Epithelial cell of proximal tubule (primary cell): ENCODE results near the gene MOB4. TPM values are rescaled to one million over a fixed set of nuclear protein-coding genes. Genes with fewer than 3 reads are reported as not detected.
"Not testable (repeated sequence)": the region's sequence is repeated elsewhere in the genome, so short reads cannot be mapped to it uniquely, and the experiment has no call there.

Source experiments
- DNase-seq: peaks from one replicate; pipeline ENCODE4 v3.0.0-alpha.2; 2011; ENCODE audit warnings: low read depth
- H3K4me3 ChIP-seq: 2 replicates; pipeline ENCODE4 v1.5.1; 2011; ENCODE audit warnings: low read depth, mild to moderate bottlenecking, low read length
- CTCF ChIP-seq: conservative IDR thresholded peaks from 2 replicates; pipeline ENCODE4 v1.5.1; 2012; ENCODE audit warnings: low read depth, mild to moderate bottlenecking, low read length
- total RNA-seq: library from RNA; depleted of rRNA; stranded (reverse); fragments of >200 nt; gene quantifications from 2 replicates; pipeline ENCODE4 v1.2.3, GENCODE V29; 2015

MOB4 gene
- 36.3 and 44.1 TPM in 2 replicates for total RNA-seq

DNA sequence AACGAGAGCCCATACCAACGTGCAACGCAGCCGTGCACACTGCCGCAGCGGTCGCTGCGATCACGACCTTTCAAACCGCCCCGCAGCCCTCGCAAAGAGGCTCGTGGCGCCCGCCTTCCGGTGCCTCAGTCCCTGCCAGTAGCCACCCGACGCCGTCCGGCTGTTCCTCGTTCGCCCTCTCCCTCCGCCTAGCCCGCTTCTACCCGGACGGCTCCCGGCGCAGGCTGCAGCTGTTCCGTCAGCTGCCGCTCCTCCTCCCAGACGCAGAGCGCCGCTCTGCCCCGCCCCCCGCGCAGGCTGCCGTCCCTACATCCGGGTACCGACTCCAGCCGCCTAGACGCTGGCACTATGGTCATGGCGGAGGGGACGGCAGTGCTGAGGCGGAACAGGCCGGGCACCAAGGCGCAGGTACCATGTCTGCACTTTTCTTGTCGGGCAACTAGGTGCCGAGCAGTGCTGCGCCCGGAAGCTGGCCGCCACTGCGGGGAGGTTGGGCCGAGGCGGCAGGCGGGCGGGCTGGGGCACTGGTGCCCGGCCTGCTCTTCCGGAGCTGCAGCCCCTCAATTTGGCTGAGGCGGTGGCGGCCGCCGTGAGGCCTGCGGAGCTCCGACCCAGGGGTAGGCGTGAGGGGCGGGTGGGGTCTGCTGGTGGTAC lies at the start of gene MOB4:
MOB4 (plus strand) TSS at position 328 of the 654 bp plus-strand sequence; CDS start at position 349, 21 bp downstream.
- H3K4me3 ChIP-seq, result peak within 1 kb of the TSS; percentile 66
- no peak for DNase-seq
- no peak for TF ChIP-seq CTCF

DNA sequence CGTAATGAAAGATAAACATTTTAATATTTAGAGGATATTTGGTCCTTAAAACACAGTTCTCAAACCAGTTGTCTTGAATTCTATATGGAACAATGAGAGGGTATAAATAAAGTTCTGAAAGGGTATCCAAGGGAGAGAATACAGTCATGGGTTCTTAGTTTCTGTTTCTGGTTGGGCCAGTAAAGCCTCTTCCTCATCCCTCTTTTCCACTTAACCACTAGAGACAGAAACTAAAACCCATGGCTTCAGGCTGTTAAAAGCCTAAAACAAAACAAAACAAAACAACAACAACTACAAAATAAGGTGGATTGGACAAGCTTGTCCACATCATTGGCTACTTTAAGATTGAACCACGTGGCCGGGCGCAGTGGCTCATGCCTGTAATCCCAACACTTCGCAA lies 43.7 kb upstream of the MOB4 start:
- no peak overlapping the region for H3K4me3 ChIP-seq
- TF ChIP-seq CTCF, result no peak
- DNase-seq, result no peak

DNA sequence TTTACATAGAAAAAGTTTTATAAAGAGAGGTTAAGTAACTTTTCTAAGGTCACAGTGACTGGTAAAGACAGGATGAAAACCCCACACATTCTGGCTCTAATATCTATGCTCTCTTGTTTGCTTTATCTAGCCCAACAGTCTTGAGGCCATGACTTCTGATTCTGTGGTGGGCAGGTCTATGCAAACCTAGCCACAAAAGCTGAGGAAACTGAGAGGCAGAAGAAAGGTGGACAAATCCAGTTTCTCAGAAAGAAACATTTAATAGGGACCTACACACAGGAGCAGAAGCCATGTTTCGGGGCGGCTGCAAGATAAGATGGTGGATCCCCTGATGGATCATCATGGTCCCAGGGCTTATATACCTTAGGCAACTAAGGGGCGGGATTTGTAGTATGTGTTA lies 38.1 kb upstream of the MOB4 start:
- no peak for DNase-seq
- no peak overlapping the region for H3K4me3 ChIP-seq
- TF ChIP-seq CTCF, result no peak

- no peak overlapping the region for H3K4me3 ChIP-seq
- TF ChIP-seq CTCF, result no peak
- no peak for DNase-seq
These were observed 35.5 kb upstream of the MOB4 start for GRCh38 chr2:197480165-197481036.

DNA sequence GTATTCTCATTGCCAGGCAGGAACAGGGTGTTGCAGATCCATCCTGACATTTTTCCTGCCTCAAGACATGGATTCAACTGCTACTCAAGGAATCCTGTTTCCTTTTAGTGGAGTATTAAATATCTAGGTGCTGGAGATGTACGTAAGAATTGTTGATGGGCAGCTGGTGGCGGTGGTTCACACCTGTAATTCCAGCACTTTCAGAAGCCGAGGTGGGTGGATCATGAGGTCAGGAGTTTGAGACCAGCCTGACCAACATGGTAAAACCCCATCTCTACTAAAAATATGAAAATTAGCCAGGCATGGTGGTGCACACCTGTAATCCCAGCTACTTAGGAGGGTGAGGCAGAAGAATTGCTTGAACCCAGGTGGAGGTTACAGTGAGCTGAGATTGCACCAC lies 31.6 kb upstream of the MOB4 start:
- not testable (repeated sequence) for H3K4me3 ChIP-seq, DNase-seq

DNA sequence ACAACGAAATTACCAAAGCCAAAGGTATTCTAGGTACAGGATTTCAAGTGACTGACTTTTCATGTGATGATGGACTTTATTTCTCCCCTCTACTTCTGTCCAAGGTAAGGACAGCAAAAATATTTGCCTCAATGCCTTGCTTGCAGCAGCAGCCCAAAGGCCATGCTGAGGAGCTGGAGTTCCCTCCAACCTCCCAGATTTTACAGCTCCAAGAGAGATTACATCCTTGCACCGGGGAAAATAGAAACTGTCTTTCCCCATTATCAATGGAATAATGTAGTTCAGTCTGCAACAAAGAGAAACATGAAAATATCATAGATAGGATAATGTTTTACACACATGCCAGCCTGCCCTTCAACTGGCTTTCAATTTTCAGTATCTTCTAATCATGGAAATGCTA lies 29.7 kb upstream of the MOB4 start:
- no peak for TF ChIP-seq CTCF

GRCh38 chr2:197487385-197487784 lies 28.5 kb upstream of the MOB4 start:
- no peak for TF ChIP-seq CTCF
- no peak for DNase-seq
- H3K4me3 ChIP-seq, result no peak overlapping the region

More for the DNA sequence above, 29.7 kb upstream of the MOB4 start:
- no peak overlapping the region for H3K4me3 ChIP-seq
- no peak for DNase-seq
